Heart right ventricle (tissue), 16 donors: ENCODE data around the gene NPAS3. TPM values are rescaled to one million over a fixed set of nuclear protein-coding genes. Genes with fewer than 3 reads are reported as not detected.
A peak's percentile ranks its signal among the peaks of the same experiment; 100 is the strongest.

Experiments used
- ATAC-seq, 8 donors: fragments of 200-7000 bp; cut with Tn5 transposase; one replicate each; pipeline ENCODE4 v1.9.1; 2020; ENCODE audit warnings: mild to moderate bottlenecking in 8 of 8, moderate library complexity in 8 of 8, moderate number of reproducible peaks in 1 of 8
- DNase-seq, 2 donors: peaks; one replicate each; pipeline ENCODE4 v3.0.0-alpha.2; 2020
- H3K27ac ChIP-seq, 10 donors: fragments of 200-600 bp; sonication (generic) in 2 of 10; one replicate each; pipeline versions ENCODE4 v1.5.0 to v1.8.0; 2020 to 2022; ENCODE audit warnings: mild to moderate bottlenecking in 3 of 10
- H3K27me3 ChIP-seq, 7 donors: fragments of 200-600 bp; one replicate each; pipeline ENCODE4 v1.8.0; 2021 to 2022; ENCODE audit warnings: mild to moderate bottlenecking in 2 of 7
- H3K36me3 ChIP-seq, 9 donors: fragments of 200-600 bp; sonication (generic) in 1 of 9; one replicate each; pipeline versions ENCODE4 v1.5.0 to v1.8.0; 2020 to 2022; ENCODE audit warnings: mild to moderate bottlenecking in 2 of 9
- H3K4me1 ChIP-seq, 9 donors: fragments of 200-600 bp; sonication (generic) in 1 of 9; one replicate each; pipeline versions ENCODE4 v1.5.0 to v1.8.0; 2020 to 2022; ENCODE audit warnings: mild to moderate bottlenecking in 4 of 9
- H3K4me3 ChIP-seq, 10 donors: fragments of 200-600 bp; sonication (generic) in 2 of 10; one replicate each; pipeline versions ENCODE4 v1.5.0 to v1.8.0; 2020 to 2022; ENCODE audit warnings: mild to moderate bottlenecking in 7 of 10, moderate library complexity in 2 of 10
- H3K9me3 ChIP-seq, 11 donors: fragments of 200-600 bp in 10 of 11; sonication (generic) in 2 of 11; one replicate each; pipeline versions ENCODE4 v1.5.0 to v1.8.0; 2013 to 2022; ENCODE audit warnings: mild to moderate bottlenecking in 2 of 11, control low read depth in 1 of 11, moderate library complexity in 1 of 11
- WGBS, 2 donors: extraction: QIAGEN DNeasy Blood & Tissue Kit; methylation state at CpG; one replicate each; pipeline ENCODE4 v1.1.7; 2013; ENCODE audit warnings: inconsistent platforms in 1 of 2; 5-methylcytosine and 5-hydroxymethylcytosine counted together
- intact Hi-C, 10 donors: fragments of 100-400 bp; cut with DNase I; formaldehyde crosslinking; loops; one replicate each; pipeline versions ENCODE4 v1.11.1 to v1.14.2; 2022
- polyA plus RNA-seq, 2 donors: library from polyadenylated mRNA; stranded (reverse); fragments of 200-250 nt; gene quantifications; one replicate each; pipeline ENCODE4 v1.2.3, GENCODE V29; 2013
- total RNA-seq, 10 donors: library from RNA; stranded (reverse); fragmentation: NEBNext Ultra II Directional in 3 of 10; extraction: Animal tissue kit (Norgen Biotek cat#: 25700) in 3 of 10; gene quantifications; one replicate each; pipeline versions ENCODE4 v1.2.1 to v1.2.4, GENCODE V29; 2021 to 2023
- TF ChIP-seq, protein P1 (sequence below), 9 donors: fragments of 200-600 bp; sonication (generic) in 2 of 9; IDR thresholded peaks; one replicate each; pipeline versions ENCODE4 v1.5.0 to v1.8.0; 2021 to 2022; ENCODE audit warnings: antibody characterized with exemption in 9 of 9, mild to moderate bottlenecking in 5 of 9, moderate library complexity in 1 of 9
- donor health status: Arrhythmogenic right ventricular cardiomyopathy.
- donor health status: ischemic (EF 13 %, LVEDD 7.1; RV severe dilation, severe dysfunction).
- donor health status: healthy with polysubstance abuse.
- donor health status: DM: no; HTN: yes; CAD: no.
- donor health status: DM: no; HTN: no; CAD: no.
- donor health status: ischemic (EF 25% LVEDD 6.9; RV normal size, moderate dysfunction).
- donor health status: ischemic (EF 25% LVEDD 5.7; RV mildly dilated, moderate dysfunction).
- donor health status: healthy.
- donor health status: DM: yes; HTN: yes; CAD: no.
- donor health status: Ischemic cardiomyopathy.
- donor health status: ischemic (EF 35%, LVEDD 5.7; RV mildly dilated, moderate dysfunction).
- donor health status: nonischemic (EF 11% LVEDD 7.7; RV severe dilation, severe dysfunction).
- donor health status: DM: yes; HTN: yes; CAD: no.
- donor health status: PGD.
- donor health status: ischemic (EF 29% LVEDD 5.4; RV normal size, mild dysfunction).
- donor health status: nonischemic (EF 23%, LVEDD 6.1; RV moderate dilation, normal function).

Gene NPAS3
- total and polyA plus RNA-seq, 12 donors = 0.12 to 2.8 (median 0.99) TPM

DNA sequence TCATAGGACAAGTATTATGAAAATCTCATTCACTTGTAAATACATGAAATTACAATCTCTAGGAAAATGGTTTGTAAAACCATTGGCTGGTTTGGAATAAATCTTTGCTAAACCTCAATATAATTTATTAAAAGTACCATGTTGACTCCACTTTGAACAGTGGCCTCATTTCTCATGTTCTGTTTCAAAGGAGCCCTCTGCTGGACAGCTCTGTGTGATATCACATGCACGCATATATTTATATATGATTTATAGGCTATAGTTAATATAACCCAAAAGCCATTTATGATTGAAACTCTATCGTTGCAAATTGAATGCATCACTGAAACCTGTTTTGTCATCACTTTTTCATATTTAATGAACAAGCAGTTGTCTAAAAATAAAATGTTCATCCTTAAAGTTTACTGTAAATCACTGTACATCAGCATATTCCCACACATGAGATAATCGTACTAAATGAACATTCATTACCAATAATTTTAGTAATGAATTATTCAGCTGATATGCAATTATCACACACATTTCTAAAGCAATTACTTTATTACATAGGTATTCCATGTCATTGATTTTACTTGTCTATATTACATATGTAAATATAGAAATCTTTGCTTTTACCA is 493.8 kb downstream of the NPAS3 start:
- no peak overlapping the region for H3K27ac ChIP-seq
- H3K36me3 ChIP-seq = no peaks in the 10 kb centered on the region
- TF ChIP-seq, protein P1, sequence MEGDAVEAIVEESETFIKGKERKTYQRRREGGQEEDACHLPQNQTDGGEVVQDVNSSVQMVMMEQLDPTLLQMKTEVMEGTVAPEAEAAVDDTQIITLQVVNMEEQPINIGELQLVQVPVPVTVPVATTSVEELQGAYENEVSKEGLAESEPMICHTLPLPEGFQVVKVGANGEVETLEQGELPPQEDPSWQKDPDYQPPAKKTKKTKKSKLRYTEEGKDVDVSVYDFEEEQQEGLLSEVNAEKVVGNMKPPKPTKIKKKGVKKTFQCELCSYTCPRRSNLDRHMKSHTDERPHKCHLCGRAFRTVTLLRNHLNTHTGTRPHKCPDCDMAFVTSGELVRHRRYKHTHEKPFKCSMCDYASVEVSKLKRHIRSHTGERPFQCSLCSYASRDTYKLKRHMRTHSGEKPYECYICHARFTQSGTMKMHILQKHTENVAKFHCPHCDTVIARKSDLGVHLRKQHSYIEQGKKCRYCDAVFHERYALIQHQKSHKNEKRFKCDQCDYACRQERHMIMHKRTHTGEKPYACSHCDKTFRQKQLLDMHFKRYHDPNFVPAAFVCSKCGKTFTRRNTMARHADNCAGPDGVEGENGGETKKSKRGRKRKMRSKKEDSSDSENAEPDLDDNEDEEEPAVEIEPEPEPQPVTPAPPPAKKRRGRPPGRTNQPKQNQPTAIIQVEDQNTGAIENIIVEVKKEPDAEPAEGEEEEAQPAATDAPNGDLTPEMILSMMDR (IDR thresholded peaks at IDR 0.05) = peak in 8 of 9 donors; percentile 22 to 55 (median 52)
- H3K9me3 ChIP-seq = no peaks in the 10 kb centered on the region
- ATAC-seq (no peak), DNase-seq (no peak)
- 50 to 54% methylated on average over 3 of the region's 3 CpGs for WGBS, 2 donors
- intact Hi-C loops = loop anchor here in 5 of 10 donors (5.0 to 10.0 kb wide), 4 partner anchors 718 to 858 kb away; no protein-coding TSS in a partner anchor
- H3K4me3 ChIP-seq = no peak overlapping the region
- no peaks in the 10 kb centered on the region for H3K27me3 ChIP-seq
- peaks cover 0 to 7% (median 0%) of the 10 kb centered on the region in 9 donors for H3K4me1 ChIP-seq

DNA sequence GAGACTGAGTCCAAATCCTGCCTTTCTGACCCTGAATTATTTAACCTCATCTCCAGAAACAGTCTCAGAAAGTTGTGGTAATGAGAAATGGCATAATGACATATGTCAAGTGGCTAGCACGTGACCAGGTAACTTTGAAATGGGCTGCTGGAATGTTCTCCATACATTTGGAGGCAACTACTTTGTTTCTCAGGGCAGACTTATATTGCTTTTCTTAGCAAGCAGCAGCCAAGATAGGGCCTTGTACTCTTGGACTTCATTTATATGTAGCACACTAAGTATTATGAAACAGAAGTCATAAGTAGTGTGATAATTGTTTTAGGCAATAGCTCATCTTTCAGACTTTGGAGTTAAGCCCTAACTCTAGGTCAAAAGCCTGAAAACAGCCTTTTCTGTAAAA is 494.7 kb downstream of the NPAS3 start:
- TF ChIP-seq, protein P1 (IDR thresholded peaks at IDR 0.05) = no peak

DNA sequence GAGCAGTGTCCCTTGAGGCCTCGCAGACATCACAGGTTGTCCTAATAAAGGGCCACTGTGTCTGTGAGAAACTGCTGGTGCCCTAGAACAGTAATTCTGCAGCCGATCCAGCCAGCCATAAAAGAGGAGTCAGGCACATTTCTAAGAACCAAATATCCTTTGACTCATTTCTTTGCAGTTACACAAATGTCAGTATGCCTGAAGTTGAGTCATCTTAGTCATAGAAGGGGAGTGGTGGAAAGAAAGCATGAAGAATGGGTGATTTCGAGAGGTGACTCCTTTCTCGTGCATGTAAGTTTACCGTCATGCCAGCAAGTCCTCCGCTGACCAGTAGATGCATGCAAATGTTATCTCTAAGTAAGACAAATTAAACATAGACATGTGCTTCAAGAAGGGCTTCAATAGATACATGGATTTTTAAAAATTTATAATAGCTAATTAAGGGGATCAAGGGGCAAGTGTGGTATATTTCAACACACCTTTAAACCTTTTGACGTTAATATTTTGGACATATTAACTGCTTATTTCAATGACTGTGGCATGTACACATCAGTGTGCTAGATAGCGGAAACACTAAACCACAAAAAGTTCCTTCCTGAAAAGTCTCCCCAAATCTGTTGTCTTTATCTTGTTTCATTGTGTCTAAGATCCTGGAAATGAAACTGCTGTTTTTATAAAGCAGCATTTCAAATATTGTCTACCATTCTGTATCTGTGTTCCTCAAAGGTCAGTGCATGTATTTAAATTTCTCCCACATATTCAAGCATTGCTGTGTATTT is 497.4 kb downstream of the NPAS3 start:
- intact Hi-C loops = loop anchor here in 3 of 10 donors (10.0 kb wide), 2 partner anchors 721 to 861 kb away; no protein-coding TSS in a partner anchor
- H3K9me3 ChIP-seq = no peaks in the 10 kb centered on the region
- TF ChIP-seq, protein P1 (IDR thresholded peaks at IDR 0.05) = no peak
- no peaks in the 10 kb centered on the region for H3K36me3 ChIP-seq
- no peak overlapping the region for H3K4me3 ChIP-seq
- 91% methylated on average over 8 of the region's 8 CpGs for WGBS, 2 donors
- H3K27ac ChIP-seq = no peak overlapping the region
- no peak for DNase-seq
- ATAC-seq = no peak
- H3K4me1 ChIP-seq = peaks cover 0 to 7% (median 0%) of the 10 kb centered on the region in 9 donors
- H3K27me3 ChIP-seq = no peaks in the 10 kb centered on the region

More for the DNA sequence above, 494.7 kb downstream of the NPAS3 start:
- 99 to 100% methylated on average over 1 of the region's 1 CpG for WGBS, 2 donors
- Histone ChIP-seq H3K4me1 (peaks cover 0 to 7% (median 0%) of the 10 kb centered on the region in 9 donors), H3K27ac (no peak overlapping the region), H3K27me3 (no peaks in the 10 kb centered on the region), H3K9me3 (no peaks in the 10 kb centered on the region), H3K36me3 (no peaks in the 10 kb centered on the region), H3K4me3 (no peak overlapping the region)
- intact Hi-C loops = loop anchor here in 5 of 10 donors (5.0 to 10.0 kb wide), 4 partner anchors 719 to 859 kb away; no protein-coding TSS in a partner anchor
- ATAC-seq (no peak), DNase-seq (no peak)

DNA sequence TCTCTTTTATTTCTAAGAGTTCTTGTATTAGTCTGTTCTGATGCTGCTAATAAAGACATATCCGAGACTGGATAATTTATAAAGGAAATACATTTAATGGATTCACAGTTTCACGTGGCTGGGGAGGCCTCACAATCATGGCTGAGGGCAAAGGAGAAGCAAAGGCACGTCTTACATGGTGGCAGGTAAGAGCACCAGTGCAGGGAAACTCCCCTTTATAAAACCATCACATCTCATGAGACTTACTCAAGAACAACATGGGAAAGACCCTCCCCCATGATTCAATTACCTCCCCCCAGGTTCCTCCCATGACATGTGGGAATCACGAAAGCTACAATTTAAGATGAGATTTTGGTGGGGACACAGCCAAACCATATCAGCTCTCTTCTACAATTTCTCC is 503.0 kb downstream of the NPAS3 start:
- 91 to 98% methylated on average over 4 of the region's 4 CpGs for WGBS, 2 donors
- no peak for DNase-seq
- TF ChIP-seq, protein P1 (IDR thresholded peaks at IDR 0.05) = no peak
- Histone ChIP-seq H3K9me3 (no peaks in the 10 kb centered on the region), H3K27me3 (no peaks in the 10 kb centered on the region), H3K4me1 (peaks cover 0 to 3% (median 0%) of the 10 kb centered on the region in 9 donors), H3K4me3 (no peak overlapping the region), H3K27ac (no peak overlapping the region), H3K36me3 (no peaks in the 10 kb centered on the region)
- intact Hi-C loops = no loop called here
- ATAC-seq = no peak
